Breast epithelium (tissue), 3 donors: ENCODE data around the gene STOX2.

ENCODE experiments used
- CTCF ChIP-seq, 3 donors: fragments of 450-650 bp; IDR thresholded peaks; one replicate each; pipeline ENCODE4 v1.5.1; 2016 to 2017; ENCODE audit warnings: antibody characterized with exemption in 3 of 3, mild to moderate bottlenecking in 3 of 3, moderate library complexity in 3 of 3
- POLR2A ChIP-seq: fragments of 450-650 bp; IDR thresholded peaks from one replicate; pipeline ENCODE4 v1.6.1; 2016; ENCODE audit warnings: antibody characterized with exemption, mild to moderate bottlenecking, moderate library complexity
- POLR2AphosphoS5 ChIP-seq, 3 donors: sonication (generic); formaldehyde crosslinking; IDR thresholded peaks; one replicate each; pipeline ENCODE4 v1.6.1; 2017; ENCODE audit warnings: antibody characterized with exemption in 3 of 3

- no peak for TF ChIP-seq POLR2A
- TF ChIP-seq CTCF (IDR thresholded peaks at IDR 0.05) = no peak
- TF ChIP-seq POLR2AphosphoS5 (IDR thresholded peaks at IDR 0.05) = no peak
Measured at GRCh38 chr4:184019667-184020623, 114.8 kb downstream of the STOX2 start.
